ENCODE results near the gene NUTM2E. TPM values are rescaled to one million over a fixed set of nuclear protein-coding genes. Genes with fewer than 3 reads are reported as not detected.
"Not testable (repeated sequence)": the region's sequence is repeated elsewhere in the genome, so short reads cannot be mapped to it uniquely, and the experiment has no call there.

The NUTM2E gene
- total and polyA plus RNA-seq, 2 of the 4 experiments (the other 2 are of a cell fraction), result not detected

GRCh38 chr10:79789351-79789750, 37.2 kb upstream of the NUTM2E start:
- H2AK9ac ChIP-seq (replicated peaks; ENCODE audit: low read depth, low read length, poor library complexity); H3K18ac ChIP-seq (ENCODE audit: low read depth, low read length); H3K23ac ChIP-seq (ENCODE audit: low read depth, low read length); H3K79me1 ChIP-seq (ENCODE audit: low read depth in 1 of 2, low read length in 2 of 2); H3K4me1 ChIP-seq (ENCODE audit: control insufficient read depth, insufficient read depth, low read length); H2BK120ac ChIP-seq (ENCODE audit: low read depth, low read length); dilution Hi-C loops (cut with HindIII; ENCODE audit: low sequenced_read_pairs, unreplicated experiment); BruUV-seq (replicated peaks); H3K36me3 ChIP-seq (ENCODE audit: control insufficient read depth, insufficient read depth, low read length); H2AFZ ChIP-seq (replicated peaks; ENCODE audit: low read length, poor library complexity); H2BK15ac ChIP-seq (ENCODE audit: low read depth, low read length); H2BK20ac ChIP-seq (ENCODE audit: low read depth, low read length); H2AK5ac ChIP-seq (ENCODE audit: low read depth, low read length); H2BK5ac ChIP-seq (ENCODE audit: low read depth, low read length, poor library complexity, severe bottlenecking); H3K14ac ChIP-seq (replicated peaks; ENCODE audit: low read depth, low read length); H4K20me1 ChIP-seq (ENCODE audit: insufficient read depth, low read length); H3K9ac ChIP-seq (ENCODE audit: low read depth, low read length); H4K5ac ChIP-seq (ENCODE audit: low read depth, low read length); DNase-seq; ATAC-seq (ENCODE audit: low read depth); H3K4me3 ChIP-seq (ENCODE audit: insufficient read depth, low read depth, low read length); H3K9me1 ChIP-seq (ENCODE audit: insufficient read depth, low read length); H3K27me3 ChIP-seq (ENCODE audit: control insufficient read depth, insufficient read depth, low read length); H4K8ac ChIP-seq (ENCODE audit: low read depth in 2 of 2, low read length in 2 of 2); intact Hi-C loops (cut with micrococcal nuclease); H3K4me2 ChIP-seq (ENCODE audit: low read depth, low read length); CTCF ChIA-PET; in situ Hi-C loops (cut with MboI; ENCODE audit: low sequenced_read_pairs); H3K56ac ChIP-seq (ENCODE audit: extremely low read depth, insufficient read depth, low read length); POLR2A ChIA-PET (ENCODE audit: unreplicated experiment); H3K9me3 ChIP-seq (ENCODE audit: control insufficient read depth, insufficient read depth, low read length); H4K91ac ChIP-seq (ENCODE audit: insufficient read depth, low read depth, low read length); H3K27ac ChIP-seq (ENCODE audit: insufficient read depth, low read length); H3K4ac ChIP-seq (ENCODE audit: low read depth, low read length): not testable (repeated sequence)
- no CpG with 5 or more reads among the region's 2 CpGs for WGBS, 2 experiments (ENCODE audit: extremely low coverage in 2 of 2, insufficient read length in 1 of 2)

- H3K36me3 ChIP-seq (ENCODE audit: control insufficient read depth, insufficient read depth, low read length); H2BK5ac ChIP-seq (ENCODE audit: low read depth, low read length, poor library complexity, severe bottlenecking); H3K27ac ChIP-seq (ENCODE audit: insufficient read depth, low read length); dilution Hi-C loops (cut with HindIII; ENCODE audit: low sequenced_read_pairs, unreplicated experiment); H3K4me3 ChIP-seq (ENCODE audit: insufficient read depth, low read depth, low read length); H2BK15ac ChIP-seq (ENCODE audit: low read depth, low read length); H2AK9ac ChIP-seq (replicated peaks; ENCODE audit: low read depth, low read length, poor library complexity); BruUV-seq (replicated peaks); H3K23ac ChIP-seq (ENCODE audit: low read depth, low read length); H4K8ac ChIP-seq (ENCODE audit: low read depth in 2 of 2, low read length in 2 of 2); ATAC-seq (ENCODE audit: low read depth); H2AK5ac ChIP-seq (ENCODE audit: low read depth, low read length); H3K18ac ChIP-seq (ENCODE audit: low read depth, low read length); H3K9ac ChIP-seq (ENCODE audit: low read depth, low read length); H2BK20ac ChIP-seq (ENCODE audit: low read depth, low read length); H3K9me1 ChIP-seq (ENCODE audit: insufficient read depth, low read length); H2BK120ac ChIP-seq (ENCODE audit: low read depth, low read length); CTCF ChIA-PET; H3K9me3 ChIP-seq (ENCODE audit: control insufficient read depth, insufficient read depth, low read length); H3K4ac ChIP-seq (ENCODE audit: low read depth, low read length); H3K56ac ChIP-seq (ENCODE audit: extremely low read depth, insufficient read depth, low read length); H3K27me3 ChIP-seq (ENCODE audit: control insufficient read depth, insufficient read depth, low read length); intact Hi-C loops (cut with micrococcal nuclease); H2AFZ ChIP-seq (replicated peaks; ENCODE audit: low read length, poor library complexity); H3K79me1 ChIP-seq (ENCODE audit: low read depth in 1 of 2, low read length in 2 of 2); in situ Hi-C loops (cut with MboI; ENCODE audit: low sequenced_read_pairs); H3K14ac ChIP-seq (replicated peaks; ENCODE audit: low read depth, low read length); DNase-seq; H3K4me2 ChIP-seq (ENCODE audit: low read depth, low read length); H4K5ac ChIP-seq (ENCODE audit: low read depth, low read length); H3K4me1 ChIP-seq (ENCODE audit: control insufficient read depth, insufficient read depth, low read length); H4K91ac ChIP-seq (ENCODE audit: insufficient read depth, low read depth, low read length); POLR2A ChIA-PET (ENCODE audit: unreplicated experiment); H4K20me1 ChIP-seq (ENCODE audit: insufficient read depth, low read length): not testable (repeated sequence)
- no CpG with 5 or more reads among the region's 4 CpGs for WGBS, 2 experiments (ENCODE audit: extremely low coverage in 2 of 2, insufficient read length in 1 of 2)
Measured at GRCh38 chr10:79791906-79792517, 34.5 kb upstream of the NUTM2E start.
